Measurements from ENCODE around the gene LAMB2. TPM values are rescaled to one million over a fixed set of nuclear protein-coding genes. Genes with fewer than 3 reads are reported as not detected.

The LAMB2 gene
- total RNA-seq, 1 experiment from 2014 or later = 121 TPM

DNA sequence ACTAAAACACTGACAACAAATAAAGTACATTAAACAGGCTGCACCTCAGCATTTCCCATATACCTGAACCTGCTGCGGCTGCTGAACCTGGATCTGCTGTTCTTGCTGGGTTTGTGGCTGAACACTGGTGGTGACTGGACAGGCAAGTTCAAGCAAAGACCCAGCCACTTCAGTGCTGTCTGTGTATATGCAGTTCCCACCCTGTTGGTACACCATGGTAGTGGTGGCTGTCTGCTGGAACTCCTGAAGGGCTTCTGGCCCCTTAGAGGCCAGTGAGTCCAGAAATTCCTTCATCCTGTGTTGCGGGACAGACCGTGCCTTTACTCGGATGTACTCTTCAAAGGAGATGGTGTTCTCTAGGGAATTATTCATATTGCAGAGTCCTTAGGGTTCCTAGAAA is 56.2 kb downstream of the LAMB2 start:
- no peak overlapping the region for H3K14ac ChIP-seq (ENCODE audit: insufficient read depth, low read length)
- no peak overlapping the region for H3K27ac ChIP-seq (ENCODE audit: insufficient read length, low read depth, low read length)
- Mint-ChIP-seq H3K4me1 (0 out of 4 replicates have a peak, but pooled peaks cover 0 to 2% of the 10 kb centered on the region in 2 experiments), H3K27me3 (ENCODE audit: low read depth) (no peaks in the 10 kb centered on the region), H3K36me3 (ENCODE audit: insufficient read depth in 1 of 3, low read depth in 3 of 3) (peaks cover 44 to 61% (median 57%) of the 10 kb centered on the region in 3 experiments), H3K27ac (no peak overlapping the region), H3K4me3 (no peak overlapping the region), H3K9me3 (no peaks in the 10 kb centered on the region)
- no peak overlapping the region for H2BK12ac ChIP-seq (ENCODE audit: insufficient read length, low read depth, low read length)
- H3K9ac ChIP-seq (ENCODE audit: extremely low read depth, insufficient read length, low read length) = no peak overlapping the region
- no peak overlapping the region for H2BK5ac ChIP-seq (ENCODE audit: insufficient read length, low read length)
- H2BK15ac ChIP-seq (ENCODE audit: low read depth, low read length) = no peak overlapping the region
- TF ChIP-seq, protein P1, sequence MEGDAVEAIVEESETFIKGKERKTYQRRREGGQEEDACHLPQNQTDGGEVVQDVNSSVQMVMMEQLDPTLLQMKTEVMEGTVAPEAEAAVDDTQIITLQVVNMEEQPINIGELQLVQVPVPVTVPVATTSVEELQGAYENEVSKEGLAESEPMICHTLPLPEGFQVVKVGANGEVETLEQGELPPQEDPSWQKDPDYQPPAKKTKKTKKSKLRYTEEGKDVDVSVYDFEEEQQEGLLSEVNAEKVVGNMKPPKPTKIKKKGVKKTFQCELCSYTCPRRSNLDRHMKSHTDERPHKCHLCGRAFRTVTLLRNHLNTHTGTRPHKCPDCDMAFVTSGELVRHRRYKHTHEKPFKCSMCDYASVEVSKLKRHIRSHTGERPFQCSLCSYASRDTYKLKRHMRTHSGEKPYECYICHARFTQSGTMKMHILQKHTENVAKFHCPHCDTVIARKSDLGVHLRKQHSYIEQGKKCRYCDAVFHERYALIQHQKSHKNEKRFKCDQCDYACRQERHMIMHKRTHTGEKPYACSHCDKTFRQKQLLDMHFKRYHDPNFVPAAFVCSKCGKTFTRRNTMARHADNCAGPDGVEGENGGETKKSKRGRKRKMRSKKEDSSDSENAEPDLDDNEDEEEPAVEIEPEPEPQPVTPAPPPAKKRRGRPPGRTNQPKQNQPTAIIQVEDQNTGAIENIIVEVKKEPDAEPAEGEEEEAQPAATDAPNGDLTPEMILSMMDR (conservative IDR thresholded peaks at IDR 0.05) = no peak
- no peak overlapping the region for H3K18ac ChIP-seq (ENCODE audit: insufficient read length, low read depth, low read length)
- H3K56ac ChIP-seq (ENCODE audit: insufficient read length, low read depth, low read length) = no peak overlapping the region
- no peak overlapping the region for H3K4ac ChIP-seq (ENCODE audit: low read depth, low read length)
- no peak overlapping the region for H3K23ac ChIP-seq (ENCODE audit: insufficient read length, low read depth, low read length)
- no peak overlapping the region for H4K5ac ChIP-seq (ENCODE audit: insufficient read length, low read depth, low read length)
- no peaks in the 10 kb centered on the region for H3K23me2 ChIP-seq (ENCODE audit: insufficient read length, low read depth, low read length, poor library complexity, severe bottlenecking)
- H4K91ac ChIP-seq (ENCODE audit: insufficient read length, low read depth, low read length) = no peak overlapping the region
- H4K8ac ChIP-seq (replicated peaks; ENCODE audit: insufficient read length, low read depth, low read length) = no peak overlapping the region
- H3K79me2 ChIP-seq (ENCODE audit: insufficient read depth, low read length) = peaks cover 9% of the 10 kb centered on the region; the same call in 1 of the 2 replicates
- no peaks in the 10 kb centered on the region for H4K20me1 ChIP-seq (ENCODE audit: control insufficient read depth, insufficient read depth, insufficient read length)
- no peak overlapping the region for H2AK5ac ChIP-seq (ENCODE audit: insufficient read length, low read length)
- no peak overlapping the region for H3K4me2 ChIP-seq (ENCODE audit: insufficient read depth, insufficient read length, low read length)
- no peaks in the 10 kb centered on the region for H3K9me3 ChIP-seq (ENCODE audit: control insufficient read depth, low read depth, low read length)
- peaks cover 10% of the 10 kb centered on the region for H3K79me1 ChIP-seq (ENCODE audit: insufficient read depth, low read depth, low read length, poor library complexity, severe bottlenecking)
- DNase-seq = no peak
- H2BK20ac ChIP-seq (ENCODE audit: low read depth, low read length, poor library complexity, severe bottlenecking) = no peak overlapping the region
- no peak overlapping the region for H3T11ph ChIP-seq (ENCODE audit: low read length)
- no peaks in the 10 kb centered on the region for H3K4me1 ChIP-seq (ENCODE audit: insufficient read depth, low read length)
- no peak overlapping the region for H2BK120ac ChIP-seq (ENCODE audit: low read depth, low read length, poor library complexity, severe bottlenecking)
- no peaks in the 10 kb centered on the region for H3K27me3 ChIP-seq (ENCODE audit: insufficient read depth, low read length)
- no peak overlapping the region for H2AFZ ChIP-seq (ENCODE audit: low read length)
- WGBS (ENCODE audit: extremely low coverage, insufficient read length, low lambda C conversion rate) = no CpG with 5 or more reads among the region's 4 CpGs
